Sigmoid colon (tissue), 7 donors: ENCODE data around the gene CACNA1C. TPM values are rescaled to one million over a fixed set of nuclear protein-coding genes. Genes with fewer than 3 reads are reported as not detected.
A peak's percentile ranks its signal among the peaks of the same experiment; 100 is the strongest.

ENCODE experiments used
- DNase-seq: peaks from one replicate; pipeline ENCODE4 v3.0.0-alpha.2; 2019
- H3K27ac ChIP-seq, 4 donors: fragments of 200-600 bp; sonication (generic); one replicate each; pipeline ENCODE4 v1.5.1; 2016 to 2019; ENCODE audit warnings: mild to moderate bottlenecking in 1 of 4
- H3K27me3 ChIP-seq, 3 donors: fragments of 200-600 bp; sonication (generic); one replicate each; pipeline ENCODE4 v1.5.1; 2019; ENCODE audit warnings: mild to moderate bottlenecking in 1 of 3
- H3K36me3 ChIP-seq, 4 donors: fragments of 200-600 bp; sonication (generic); one replicate each; pipeline ENCODE4 v1.5.1; 2016 to 2019
- H3K4me1 ChIP-seq, 4 donors: fragments of 200-600 bp; sonication (generic); one replicate each; pipeline ENCODE4 v1.5.1; 2017 to 2019
- H3K4me3 ChIP-seq, 4 donors: fragments of 200-600 bp; sonication (generic); one replicate each; pipeline ENCODE4 v1.5.1; 2017 to 2019; ENCODE audit warnings: mild to moderate bottlenecking in 2 of 4, moderate library complexity in 1 of 4
- H3K9me3 ChIP-seq, 4 donors: fragments of 200-600 bp in 3 of 4; sonication (generic) in 3 of 4; one replicate each; pipeline versions ENCODE4 v1.5.1 to v1.6.1; 2013 to 2019
- EP300 ChIP-seq, 4 donors: sonication (generic); formaldehyde crosslinking; IDR thresholded peaks; one replicate each; pipeline ENCODE4 v1.6.1; 2017; ENCODE audit warnings: antibody characterized with exemption in 4 of 4
- POLR2A ChIP-seq, 2 donors: fragments of 450-650 bp; IDR thresholded peaks; one replicate each; pipeline ENCODE4 v1.6.1; 2016; ENCODE audit warnings: antibody characterized with exemption in 2 of 2, mild to moderate bottlenecking in 2 of 2, moderate library complexity in 2 of 2
- POLR2AphosphoS5 ChIP-seq, 4 donors: sonication (generic); formaldehyde crosslinking; IDR thresholded peaks; one replicate each; pipeline ENCODE4 v1.6.1; 2017; ENCODE audit warnings: antibody characterized with exemption in 4 of 4
- WGBS, 2 donors: extraction: QIAGEN DNeasy Blood & Tissue Kit; methylation state at CpG; one replicate each; pipeline ENCODE4 v1.1.7; 2013; 5-methylcytosine and 5-hydroxymethylcytosine counted together
- intact Hi-C: fragments of 100-400 bp; cut with DNase I; formaldehyde crosslinking; loops from one replicate; pipeline ENCODE4 v1.15.1; 2023
- polyA plus RNA-seq, 3 donors: library from polyadenylated mRNA; stranded (reverse); fragments of 200-250 nt; gene quantifications; one replicate each; pipeline ENCODE4 v1.2.3, GENCODE V29; 2013
- total RNA-seq, 4 donors: library from RNA; depleted of rRNA; stranded (reverse); fragments of >200 nt; gene quantifications; one replicate each; pipeline ENCODE4 v1.1.0, GENCODE V29; 2016
- TF ChIP-seq, protein P1 (sequence below), 4 experiments: fragments of 450-650 bp in 3 of 4; fragments of 200-600 bp in 1 of 4; IDR thresholded peaks; one replicate each; pipeline ENCODE4 v1.5.1; 2016 to 2019; ENCODE audit warnings: antibody characterized with exemption in 4 of 4, mild to moderate bottlenecking in 3 of 4, moderate library complexity in 2 of 4
- donor health status: healthy with polysubstance abuse.
- donor health status: Bipolar disorder and iron deficiency.
- donor health status: healthy.

The CACNA1C gene
- total and polyA plus RNA-seq, 7 donors: 0.46 to 213 (median 62.0) TPM

DNA sequence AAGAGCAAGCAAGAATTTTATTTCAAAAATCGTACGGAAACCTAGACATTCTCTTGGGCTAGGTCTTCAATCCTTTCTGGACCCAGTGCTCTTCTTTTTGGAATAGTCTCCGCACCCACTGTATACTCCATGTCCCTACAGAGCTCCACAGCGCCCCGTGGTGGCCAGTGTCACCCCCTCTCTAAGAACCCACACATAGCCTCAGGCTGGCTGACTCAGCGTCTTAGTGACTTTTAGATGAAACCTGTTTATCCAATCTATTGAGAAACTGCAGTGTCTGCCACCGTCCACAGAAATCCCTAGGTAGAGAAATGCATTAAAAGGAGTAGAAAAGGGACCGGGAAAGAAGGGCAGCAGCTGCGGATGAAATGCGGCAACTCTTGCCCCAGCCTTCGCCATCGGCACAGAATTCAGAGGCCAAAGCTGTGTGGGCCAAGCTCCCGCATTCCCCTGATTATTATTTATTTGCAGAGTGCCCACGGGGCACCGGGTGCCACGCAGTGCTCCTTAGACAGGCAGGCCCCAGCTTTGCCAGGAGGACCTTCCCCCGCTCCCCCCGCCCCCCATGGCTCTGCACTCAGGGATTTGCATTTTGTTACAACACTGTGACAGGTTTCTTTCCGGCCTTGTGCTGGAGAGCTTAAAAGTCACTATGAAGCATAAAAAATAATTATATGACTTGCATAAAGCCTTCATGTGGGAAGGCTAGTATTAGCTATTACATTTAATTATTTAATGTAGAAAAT lies 571.9 kb downstream of the CACNA1C start:
- H3K9me3 ChIP-seq: no peaks in the 10 kb centered on the region
- no peak for DNase-seq
- intact Hi-C loops: no loop called here
- H3K27ac ChIP-seq: peak overlapping the region in 1 of 4 donors; percentile 27
- H3K4me1 ChIP-seq: no peaks in the 10 kb centered on the region
- H3K27me3 ChIP-seq: no peaks in the 10 kb centered on the region
- TF ChIP-seq, protein P1, sequence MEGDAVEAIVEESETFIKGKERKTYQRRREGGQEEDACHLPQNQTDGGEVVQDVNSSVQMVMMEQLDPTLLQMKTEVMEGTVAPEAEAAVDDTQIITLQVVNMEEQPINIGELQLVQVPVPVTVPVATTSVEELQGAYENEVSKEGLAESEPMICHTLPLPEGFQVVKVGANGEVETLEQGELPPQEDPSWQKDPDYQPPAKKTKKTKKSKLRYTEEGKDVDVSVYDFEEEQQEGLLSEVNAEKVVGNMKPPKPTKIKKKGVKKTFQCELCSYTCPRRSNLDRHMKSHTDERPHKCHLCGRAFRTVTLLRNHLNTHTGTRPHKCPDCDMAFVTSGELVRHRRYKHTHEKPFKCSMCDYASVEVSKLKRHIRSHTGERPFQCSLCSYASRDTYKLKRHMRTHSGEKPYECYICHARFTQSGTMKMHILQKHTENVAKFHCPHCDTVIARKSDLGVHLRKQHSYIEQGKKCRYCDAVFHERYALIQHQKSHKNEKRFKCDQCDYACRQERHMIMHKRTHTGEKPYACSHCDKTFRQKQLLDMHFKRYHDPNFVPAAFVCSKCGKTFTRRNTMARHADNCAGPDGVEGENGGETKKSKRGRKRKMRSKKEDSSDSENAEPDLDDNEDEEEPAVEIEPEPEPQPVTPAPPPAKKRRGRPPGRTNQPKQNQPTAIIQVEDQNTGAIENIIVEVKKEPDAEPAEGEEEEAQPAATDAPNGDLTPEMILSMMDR (IDR thresholded peaks at IDR 0.05): peak in 1 of 4 experiments; percentile 14
- TF ChIP-seq POLR2AphosphoS5 (IDR thresholded peaks at IDR 0.05): no peak
- no peak overlapping the region for H3K4me3 ChIP-seq
- WGBS, 2 donors: 70 to 79% methylated on average over 19 of the region's 19 CpGs
- peaks cover 4 to 87% (median 34%) of the 10 kb centered on the region in 4 donors for H3K36me3 ChIP-seq

DNA sequence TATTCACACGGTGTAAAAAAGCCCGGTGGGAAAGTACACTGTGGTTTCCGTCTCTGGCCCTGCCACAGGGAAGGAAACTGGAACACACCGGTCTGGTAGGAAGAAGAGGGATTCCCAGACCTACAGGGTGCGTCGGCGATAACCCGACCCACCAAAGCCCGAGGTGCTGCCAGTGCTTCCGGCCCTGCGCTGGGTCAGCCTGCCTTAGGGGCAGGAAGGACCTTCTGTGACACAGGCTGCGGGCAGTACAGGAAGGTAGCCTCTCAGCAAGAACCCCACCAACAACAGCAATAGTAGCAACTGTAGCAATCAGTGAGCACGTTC lies 572.5 kb downstream of the CACNA1C start:
- intact Hi-C loops: no loop called here

DNA sequence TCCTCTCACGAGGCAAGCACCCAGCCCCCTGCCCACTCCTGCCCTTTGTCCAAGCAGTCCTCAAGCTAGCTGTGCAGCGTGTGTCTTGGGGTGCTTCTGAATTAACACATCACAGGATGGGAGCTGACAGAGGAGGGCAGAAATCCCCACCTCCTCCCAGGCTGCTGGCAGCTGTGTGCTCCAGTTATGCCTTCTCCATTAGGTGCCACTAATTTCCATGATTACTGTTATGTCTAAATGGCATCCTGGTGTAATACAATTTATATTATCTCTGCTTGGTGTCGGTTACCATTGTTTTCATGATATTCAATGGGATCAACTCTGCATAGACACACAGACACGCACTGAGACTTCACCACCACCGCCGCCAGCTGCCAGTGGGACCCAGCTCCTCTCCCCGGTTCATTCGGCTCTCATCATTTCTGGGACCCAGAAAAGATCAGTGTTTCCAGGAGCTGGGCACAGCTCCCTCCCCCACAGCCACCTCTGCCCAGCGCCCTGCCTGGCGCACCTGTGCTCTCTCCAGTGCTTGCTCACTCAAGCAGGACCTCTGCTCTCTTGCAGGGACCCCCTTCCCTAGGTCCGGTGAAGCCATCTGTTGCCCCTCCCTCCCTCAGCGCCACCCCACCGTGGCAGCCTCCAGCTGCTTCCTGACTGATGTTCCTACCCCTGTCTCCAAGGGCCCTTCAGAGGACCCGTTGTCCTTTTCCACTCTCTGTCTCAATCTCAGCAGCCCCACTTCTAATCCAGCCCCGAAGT lies 574.5 kb downstream of the CACNA1C start:
- no peaks in the 10 kb centered on the region for H3K9me3 ChIP-seq
- no peaks in the 10 kb centered on the region for H3K4me1 ChIP-seq
- no peak overlapping the region for H3K4me3 ChIP-seq
- intact Hi-C loops: no loop called here
- 60 to 86% methylated on average over 15 of the region's 15 CpGs for WGBS, 2 donors
- H3K36me3 ChIP-seq: peaks cover 5 to 78% (median 28%) of the 10 kb centered on the region in 4 donors
- no peak for TF ChIP-seq POLR2A (IDR thresholded peaks at IDR 0.05)
- TF ChIP-seq, protein P1 (IDR thresholded peaks at IDR 0.05): no peak
- no peak for TF ChIP-seq EP300 (IDR thresholded peaks at IDR 0.05)
- TF ChIP-seq POLR2AphosphoS5 (IDR thresholded peaks at IDR 0.05): no peak
- DNase-seq: no peak
- H3K27me3 ChIP-seq: no peaks in the 10 kb centered on the region
- H3K27ac ChIP-seq: no peak overlapping the region

More for the DNA sequence above, 572.5 kb downstream of the CACNA1C start:
- Histone ChIP-seq H3K27ac (no peak overlapping the region), H3K4me3 (no peak overlapping the region), H3K27me3 (no peaks in the 10 kb centered on the region), H3K36me3 (peaks cover 5 to 87% (median 34%) of the 10 kb centered on the region in 4 donors), H3K4me1 (no peaks in the 10 kb centered on the region), H3K9me3 (no peaks in the 10 kb centered on the region)
- TF ChIP-seq POLR2AphosphoS5 (IDR thresholded peaks at IDR 0.05) (no peak), POLR2A (IDR thresholded peaks at IDR 0.05) (no peak), EP300 (IDR thresholded peaks at IDR 0.05) (no peak)
- TF ChIP-seq, protein P1 (IDR thresholded peaks at IDR 0.05): no peak
- 50 to 85% methylated on average over 13 of the region's 13 CpGs for WGBS, 2 donors
- DNase-seq: no peak

DNA sequence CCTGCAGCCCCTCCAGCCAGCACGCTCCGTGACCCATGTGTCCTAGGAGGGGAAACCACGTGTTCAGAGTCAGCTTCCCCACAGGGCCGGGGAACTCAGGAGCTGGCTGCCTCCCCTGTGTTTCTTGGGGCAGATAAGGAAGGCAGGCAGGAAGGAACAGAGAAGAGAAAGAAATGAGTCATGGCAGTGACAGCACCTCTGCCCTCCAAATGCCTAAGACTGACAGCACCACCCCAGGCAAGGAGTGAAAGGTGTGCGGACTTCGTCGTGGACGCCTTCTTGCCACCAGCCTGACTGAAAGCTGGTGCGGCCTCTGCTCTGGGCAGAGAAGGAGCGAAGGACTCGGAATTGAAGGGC lies 575.0 kb downstream of the CACNA1C start:
- Histone ChIP-seq H3K9me3 (no peaks in the 10 kb centered on the region), H3K27ac (no peak overlapping the region), H3K36me3 (peaks cover 7 to 78% (median 27%) of the 10 kb centered on the region in 4 donors), H3K4me1 (no peaks in the 10 kb centered on the region), H3K4me3 (no peak overlapping the region), H3K27me3 (no peaks in the 10 kb centered on the region)
- DNase-seq: no peak
- intact Hi-C loops: no loop called here
- 53 to 76% methylated on average over 11 of the region's 11 CpGs for WGBS, 2 donors
- no peak for TF ChIP-seq EP300 (IDR thresholded peaks at IDR 0.05)
- TF ChIP-seq, protein P1 (IDR thresholded peaks at IDR 0.05): no peak
- no peak for TF ChIP-seq POLR2AphosphoS5 (IDR thresholded peaks at IDR 0.05)
- no peak for TF ChIP-seq POLR2A (IDR thresholded peaks at IDR 0.05)
